ENCODE measurements around the gene NFE2L2. TPM values are rescaled to one million over a fixed set of nuclear protein-coding genes. Genes with fewer than 3 reads are reported as not detected.
"Not testable (repeated sequence)": the region's sequence is repeated elsewhere in the genome, so short reads cannot be mapped to it uniquely, and the experiment has no call there.

The NFE2L2 gene
- total RNA-seq, 1 donor from 2014 or later, result 29.7 TPM

GRCh38 chr2:177258059-177258458 is 6.5 kb downstream of the NFE2L2 start:
- no peak for DNase-seq (ENCODE audit: low read depth, low spot score)

GRCh38 chr2:177257471-177257870 is 7.1 kb downstream of the NFE2L2 start:
- DNase-seq (ENCODE audit: low read depth, low spot score), result no peak

GRCh38 chr2:177256695-177257094 is 7.8 kb downstream of the NFE2L2 start:
- no peak for DNase-seq (ENCODE audit: low read depth, low spot score)

- no peak for DNase-seq (ENCODE audit: low read depth, low spot score)
Measured at GRCh38 chr2:177256026-177256425, 8.5 kb downstream of the NFE2L2 start.

GRCh38 chr2:177255227-177255601 is 9.3 kb downstream of the NFE2L2 start:
- DNase-seq (ENCODE audit: low read depth, low spot score), result no peak

- DNase-seq (ENCODE audit: low read depth, low spot score), result no peak
Measured at GRCh38 chr2:177254433-177255226, 9.9 kb downstream of the NFE2L2 start.

GRCh38 chr2:177253704-177254103 is 10.8 kb downstream of the NFE2L2 start:
- DNase-seq (ENCODE audit: low read depth, low spot score), result no peak

- no peak for DNase-seq (ENCODE audit: low read depth, low spot score)
Measured at GRCh38 chr2:177252808-177253531, 11.6 kb downstream of the NFE2L2 start.

GRCh38 chr2:177251165-177251542 is 13.4 kb downstream of the NFE2L2 start:
- no peak for DNase-seq (ENCODE audit: low read depth, low spot score)

- DNase-seq (ENCODE audit: low read depth, low spot score), result no peak
Measured at GRCh38 chr2:177250461-177250860, 14.1 kb downstream of the NFE2L2 start.

GRCh38 chr2:177249038-177249437 is 15.5 kb downstream of the NFE2L2 start:
- DNase-seq (ENCODE audit: low read depth, low spot score), result no peak

- DNase-seq (ENCODE audit: low read depth, low spot score), result no peak
Measured at GRCh38 chr2:177247693-177248262, 16.7 kb downstream of the NFE2L2 start.

GRCh38 chr2:177246523-177247030 is 17.9 kb downstream of the NFE2L2 start:
- not testable (repeated sequence) for DNase-seq (ENCODE audit: low read depth, low spot score)

GRCh38 chr2:177246000-177246399 is 18.5 kb downstream of the NFE2L2 start:
- DNase-seq (ENCODE audit: low read depth, low spot score), result no peak

GRCh38 chr2:177245010-177245422 is 19.5 kb downstream of the NFE2L2 start:
- no peak for DNase-seq (ENCODE audit: low read depth, low spot score)

- no peak for DNase-seq (ENCODE audit: low read depth, low spot score)
Measured at GRCh38 chr2:177244244-177244771, 20.2 kb downstream of the NFE2L2 start.

GRCh38 chr2:177243476-177243875 is 21.1 kb downstream of the NFE2L2 start:
- no peak for DNase-seq (ENCODE audit: low read depth, low spot score)

GRCh38 chr2:177243073-177243472 is 21.5 kb downstream of the NFE2L2 start:
- no peak for DNase-seq (ENCODE audit: low read depth, low spot score)

- peak; percentile 79 for DNase-seq (ENCODE audit: low read depth, low spot score)
Measured at GRCh38 chr2:177242121-177242987, 22.2 kb downstream of the NFE2L2 start.

- DNase-seq (ENCODE audit: low read depth, low spot score), result no peak
Measured at GRCh38 chr2:177241711-177242120, 22.8 kb downstream of the NFE2L2 start.

Measured in pulmonary artery endothelial cell (primary cell).